Spleen (tissue), 11 donors: Measurements from ENCODE around the gene CHMP4B. TPM values are rescaled to one million over a fixed set of nuclear protein-coding genes. Genes with fewer than 3 reads are reported as not detected.

ENCODE experiments used
- DNase-seq: peaks from one replicate; pipeline ENCODE4 v3.0.0-alpha.2; 2020
- H3K27ac ChIP-seq, 8 donors: fragments of 200-600 bp; sonication (generic) in 7 of 8; 1 replicate in 4 of 8; 2 replicates in 4 of 8; pipeline versions ENCODE4 v1.5.0 to v1.8.0; 2016 to 2021; ENCODE audit warnings: inconsistent platforms in 4 of 8, mild to moderate bottlenecking in 4 of 8, moderate library complexity in 1 of 8
- H3K27me3 ChIP-seq, 7 donors: fragments of 200-600 bp; sonication (generic) in 6 of 7; replicated peaks in 1 of 7; 1 replicate in 4 of 7; 2 replicates in 3 of 7; pipeline versions ENCODE4 v1.5.0 to v1.8.0; 2016 to 2021; ENCODE audit warnings: inconsistent platforms in 3 of 7, mild to moderate bottlenecking in 1 of 7
- H3K36me3 ChIP-seq, 6 donors: fragments of 200-600 bp; sonication (generic) in 5 of 6; 1 replicate in 4 of 6; 2 replicates in 2 of 6; pipeline versions ENCODE4 v1.5.0 to v1.8.0; 2016 to 2021; ENCODE audit warnings: inconsistent platforms in 2 of 6
- H3K4me1 ChIP-seq, 6 donors: fragments of 200-600 bp; sonication (generic) in 5 of 6; 1 replicate in 3 of 6; 2 replicates in 3 of 6; pipeline versions ENCODE4 v1.5.0 to v1.8.0; 2016 to 2021; ENCODE audit warnings: inconsistent platforms in 3 of 6
- H3K4me3 ChIP-seq, 8 donors: fragments of 200-600 bp; sonication (generic) in 7 of 8; 1 replicate in 4 of 8; 2 replicates in 4 of 8; pipeline versions ENCODE4 v1.5.0 to v1.8.0; 2016 to 2021; ENCODE audit warnings: inconsistent platforms in 4 of 8, mild to moderate bottlenecking in 4 of 8, moderate library complexity in 2 of 8
- H3K9me3 ChIP-seq, 8 donors: fragments of 200-600 bp; sonication (generic) in 7 of 8; 1 replicate in 4 of 8; 2 replicates in 4 of 8; pipeline versions ENCODE4 v1.5.0 to v1.8.0; 2016 to 2021; ENCODE audit warnings: inconsistent platforms in 4 of 8
- CTCF ChIP-seq, 11 experiments: fragments of 200-600 bp in 7 of 11; fragments of 450-650 bp in 4 of 11; sonication (generic) in 4 of 11; IDR thresholded peaks in 8 of 11; conservative IDR thresholded peaks in 3 of 11; 1 replicate in 7 of 11; 2 replicates in 4 of 11; pipeline versions ENCODE4 v1.4.0 to v1.8.0; 2016 to 2021; ENCODE audit warnings: antibody characterized with exemption in 11 of 11, inconsistent platforms in 4 of 11, mild to moderate bottlenecking in 1 of 11
- POLR2A ChIP-seq, 3 donors: fragments of 450-650 bp; IDR thresholded peaks; one replicate each; pipeline ENCODE4 v1.5.1; 2017; ENCODE audit warnings: antibody characterized with exemption in 3 of 3, mild to moderate bottlenecking in 1 of 3
- POLR2AphosphoS5 ChIP-seq, 3 donors: sonication (generic); formaldehyde crosslinking; IDR thresholded peaks; one replicate each; pipeline ENCODE4 v1.5.1; 2017; ENCODE audit warnings: antibody characterized with exemption in 3 of 3
- WGBS, 5 donors: extraction: QIAGEN DNeasy Blood & Tissue Kit in 3 of 5; methylation state at CpG; one replicate each; pipeline versions ENCODE4 v1.1.5 to v1.1.7; 2013 to 2018; 5-methylcytosine and 5-hydroxymethylcytosine counted together
- intact Hi-C: fragments of 100-400 bp; cut with DNase I; formaldehyde crosslinking; loops from one replicate; pipeline ENCODE4 v1.15.0; 2023; ENCODE audit warnings: low total_unique reads
- polyA plus RNA-seq, 3 donors: library from polyadenylated mRNA; stranded (reverse); fragments of 200-250 nt; gene quantifications; one replicate each; pipeline ENCODE4 v1.2.1, GENCODE V29; 2013
- total RNA-seq, 7 donors: library from RNA; depleted of rRNA in 3 of 7; stranded (reverse); fragments of >200 nt in 3 of 7; fragmentation: NEBNext Ultra II Directional in 4 of 7; extraction: Animal tissue kit (Norgen Biotek cat#: 25700) in 4 of 7; gene quantifications; one replicate each; pipeline versions ENCODE4 v1.1.0 to v1.2.1, GENCODE V29; 2016 to 2021
- donor health status: healthy with polysubstance abuse.
- donor health status: DM: no; HTN: no; CAD: no; lungs with moderate emphysema.
- donor health status: DM: no; HTN: no; CAD: no.
- donor health status: Bipolar disorder and iron deficiency.
- donor health status: healthy.
- donor health status: DM: no; HTN: no; CAD: no.
- donor health status: DM: yes; HTN: yes; CAD: no.

The CHMP4B gene
- total and polyA plus RNA-seq, 10 donors, result 44.9 to 118 (median 74.7) TPM

GRCh38 chr20:33830371-33830770 lies 19.2 kb downstream of the CHMP4B start:
- Histone ChIP-seq H3K27me3 (no peaks in the 10 kb centered on the region), H3K36me3 (peaks cover 0 to 43% (median 0%) of the 10 kb centered on the region in 6 donors), H3K9me3 (no peaks in the 10 kb centered on the region), H3K27ac (peak overlapping the region in 3 of 8 donors; percentile 10 to 49 (median 36)), H3K4me3 (no peak overlapping the region), H3K4me1 (peaks cover 25 to 98% (median 77%) of the 10 kb centered on the region in 6 donors)
- 75 to 87% (median 82%) methylated on average over 4 of the region's 4 CpGs for whole genome bisulfite sequencing, 5 donors
- TF ChIP-seq POLR2A (IDR thresholded peaks at IDR 0.05) (no peak), CTCF (IDR thresholded peaks at IDR 0.05 in 8 of 11, conservative IDR thresholded peaks at IDR 0.05 in 3 of 11) (no peak), POLR2AphosphoS5 (IDR thresholded peaks at IDR 0.05) (no peak)
- no peak for DNase-seq
- intact Hi-C loops, result loop anchor here (10.0 kb wide), 1 partner anchor 96 kb away; the partner anchor contains the start of gene ZNF341

GRCh38 chr20:33832103-33832804 lies 21.1 kb downstream of the CHMP4B start:
- Histone ChIP-seq H3K36me3 (peaks cover 0 to 54% (median 0%) of the 10 kb centered on the region in 6 donors), H3K27me3 (no peaks in the 10 kb centered on the region), H3K9me3 (no peaks in the 10 kb centered on the region), H3K4me1 (peaks cover 24 to 98% (median 75%) of the 10 kb centered on the region in 6 donors), H3K27ac (peak overlapping the region in 4 of 8 donors; percentile 12 to 49 (median 28)), H3K4me3 (no peak overlapping the region)
- intact Hi-C loops, result loop anchor here (10.0 kb wide), 1 partner anchor 97 kb away; the partner anchor contains the start of gene ZNF341
- 58 to 84% (median 70%) methylated on average over 11 of the region's 11 CpGs for WGBS, 5 donors
- no peak for DNase-seq
- TF ChIP-seq POLR2AphosphoS5 (IDR thresholded peaks at IDR 0.05) (peak in 1 of 3 donors; percentile 5), CTCF (IDR thresholded peaks at IDR 0.05 in 8 of 11, conservative IDR thresholded peaks at IDR 0.05 in 3 of 11) (no peak), POLR2A (IDR thresholded peaks at IDR 0.05) (no peak)

- no peaks in the 10 kb centered on the region for H3K27me3 ChIP-seq
- no peaks in the 10 kb centered on the region for H3K9me3 ChIP-seq
- WGBS, 5 donors, result 55 to 77% (median 60%) methylated on average over 1 of the region's 1 CpG
- peaks cover 26 to 98% (median 75%) of the 10 kb centered on the region in 6 donors for H3K4me1 ChIP-seq
- H3K4me3 ChIP-seq, result no peak overlapping the region
- peak overlapping the region in 3 of 8 donors; percentile 28 to 58 (median 32) for H3K27ac ChIP-seq
- H3K36me3 ChIP-seq, result peaks cover 0 to 54% (median 0%) of the 10 kb centered on the region in 6 donors
- DNase-seq, result no peak
- TF ChIP-seq POLR2A (IDR thresholded peaks at IDR 0.05) (no peak), CTCF (IDR thresholded peaks at IDR 0.05 in 8 of 11, conservative IDR thresholded peaks at IDR 0.05 in 3 of 11) (no peak), POLR2AphosphoS5 (IDR thresholded peaks at IDR 0.05) (no peak)
- intact Hi-C loops, result loop anchor here (10.0 kb wide), 1 partner anchor 99 kb away; the partner anchor contains the start of gene ZNF341
Observed at GRCh38 chr20:33833333-33833732, 22.2 kb downstream of the CHMP4B start.

DNA sequence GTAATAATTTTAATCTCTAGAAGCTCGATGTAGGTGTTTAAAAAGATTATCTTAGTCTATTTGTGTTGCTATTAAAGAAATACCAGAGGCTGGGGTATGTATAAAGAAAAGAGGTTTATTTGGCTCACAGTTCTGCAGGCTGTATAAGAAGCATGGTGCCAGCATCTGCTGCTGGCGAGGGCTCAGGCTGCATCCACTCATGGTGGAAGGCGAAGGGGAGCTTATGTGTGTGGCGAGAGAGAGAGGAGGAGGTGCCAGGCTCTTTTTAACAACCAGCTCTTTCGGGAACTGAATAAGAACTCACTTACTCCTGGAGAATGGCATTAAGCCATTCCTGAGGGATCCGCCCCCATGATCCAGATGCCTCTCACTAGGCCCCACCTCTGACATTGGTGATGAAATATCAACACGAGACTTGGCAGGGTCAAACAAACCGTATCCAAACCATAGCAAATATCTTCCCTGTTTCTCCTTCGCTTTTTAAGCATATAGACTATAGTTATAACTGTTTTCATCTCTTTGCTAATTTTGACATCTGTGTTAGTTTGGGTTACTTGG lies 24.5 kb downstream of the CHMP4B start:
- Histone ChIP-seq H3K27me3 (no peaks in the 10 kb centered on the region), H3K4me1 (peaks cover 29 to 98% (median 73%) of the 10 kb centered on the region in 6 donors), H3K9me3 (no peaks in the 10 kb centered on the region), H3K27ac (peak overlapping the region in 1 of 8 donors; percentile 20), H3K4me3 (no peak overlapping the region), H3K36me3 (peaks cover 0 to 54% (median 0%) of the 10 kb centered on the region in 6 donors)
- intact Hi-C loops, result loop anchor here (10.0 kb wide), 1 partner anchor 101 kb away; the partner anchor contains the start of gene ZNF341
- DNase-seq, result no peak
- TF ChIP-seq CTCF (IDR thresholded peaks at IDR 0.05 in 8 of 11, conservative IDR thresholded peaks at IDR 0.05 in 3 of 11) (no peak), POLR2A (IDR thresholded peaks at IDR 0.05) (no peak), POLR2AphosphoS5 (IDR thresholded peaks at IDR 0.05) (no peak)
- 86 to 90% (median 87%) methylated on average over 9 of the region's 9 CpGs for whole genome bisulfite sequencing, 5 donors
